GM06990 (cell line): ENCODE data around the gene RNASE9.

Source experiments
- DNase-seq: peaks from one replicate; pipeline ENCODE4 v3.0.0-alpha.2; 2011; ENCODE audit not compliant: insufficient read length; ENCODE audit errors: extremely low read depth
- H3K27me3 ChIP-seq: replicated peaks from 2 replicates; pipeline ENCODE4 v1.6.0; 2011; ENCODE audit warnings: low read length; ENCODE audit not compliant: control insufficient read depth, insufficient read depth
- H3K36me3 ChIP-seq: 2 replicates; pipeline ENCODE4 v1.5.1; 2011; ENCODE audit warnings: low read length; ENCODE audit not compliant: control insufficient read depth, insufficient read depth
- H3K4me3 ChIP-seq: replicated peaks from 2 replicates; pipeline ENCODE4 v1.5.1; 2011; ENCODE audit warnings: low read depth, mild to moderate bottlenecking, control low read depth, low read length
- TF ChIP-seq, protein P1 (sequence below): IDR thresholded peaks from 2 replicates; pipeline ENCODE4 v1.5.1; 2011; ENCODE audit warnings: low read length, control low read depth, mild to moderate bottlenecking, inconsistent platforms; ENCODE audit not compliant: insufficient read depth, poor library complexity, severe bottlenecking

RNASE9 gene

DNA sequence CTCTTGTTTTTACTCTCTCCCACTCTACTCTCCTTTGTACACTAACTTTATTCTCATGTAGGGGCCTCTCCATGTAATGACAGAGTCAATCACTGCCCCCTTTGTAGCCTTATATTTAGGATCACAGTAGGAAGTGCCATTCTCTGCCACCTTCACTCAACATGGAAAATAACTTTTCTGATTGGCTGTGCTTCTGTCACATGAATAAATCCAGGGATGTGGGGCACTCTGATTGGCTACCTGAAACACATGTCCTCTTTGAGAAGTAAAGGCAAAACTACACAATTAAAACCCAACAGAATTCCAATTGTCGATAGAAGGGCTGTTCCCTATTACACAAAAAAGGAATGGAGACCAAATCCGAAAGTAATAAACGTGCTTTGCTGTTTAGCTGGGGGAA lies at the start of gene RNASE9:
TSS of gene RNASE9 (minus strand) at position 87 of the 400 bp plus-strand sequence.
- H3K4me3 ChIP-seq: no peak within 1 kb of the TSS
- no peak for DNase-seq
- TF ChIP-seq, protein P1, sequence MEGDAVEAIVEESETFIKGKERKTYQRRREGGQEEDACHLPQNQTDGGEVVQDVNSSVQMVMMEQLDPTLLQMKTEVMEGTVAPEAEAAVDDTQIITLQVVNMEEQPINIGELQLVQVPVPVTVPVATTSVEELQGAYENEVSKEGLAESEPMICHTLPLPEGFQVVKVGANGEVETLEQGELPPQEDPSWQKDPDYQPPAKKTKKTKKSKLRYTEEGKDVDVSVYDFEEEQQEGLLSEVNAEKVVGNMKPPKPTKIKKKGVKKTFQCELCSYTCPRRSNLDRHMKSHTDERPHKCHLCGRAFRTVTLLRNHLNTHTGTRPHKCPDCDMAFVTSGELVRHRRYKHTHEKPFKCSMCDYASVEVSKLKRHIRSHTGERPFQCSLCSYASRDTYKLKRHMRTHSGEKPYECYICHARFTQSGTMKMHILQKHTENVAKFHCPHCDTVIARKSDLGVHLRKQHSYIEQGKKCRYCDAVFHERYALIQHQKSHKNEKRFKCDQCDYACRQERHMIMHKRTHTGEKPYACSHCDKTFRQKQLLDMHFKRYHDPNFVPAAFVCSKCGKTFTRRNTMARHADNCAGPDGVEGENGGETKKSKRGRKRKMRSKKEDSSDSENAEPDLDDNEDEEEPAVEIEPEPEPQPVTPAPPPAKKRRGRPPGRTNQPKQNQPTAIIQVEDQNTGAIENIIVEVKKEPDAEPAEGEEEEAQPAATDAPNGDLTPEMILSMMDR: no peak
- no peaks in the 10 kb centered on the region for H3K36me3 ChIP-seq
- no peaks in the 10 kb centered on the region; the same call in 1 of the 2 replicates for H3K27me3 ChIP-seq

DNA sequence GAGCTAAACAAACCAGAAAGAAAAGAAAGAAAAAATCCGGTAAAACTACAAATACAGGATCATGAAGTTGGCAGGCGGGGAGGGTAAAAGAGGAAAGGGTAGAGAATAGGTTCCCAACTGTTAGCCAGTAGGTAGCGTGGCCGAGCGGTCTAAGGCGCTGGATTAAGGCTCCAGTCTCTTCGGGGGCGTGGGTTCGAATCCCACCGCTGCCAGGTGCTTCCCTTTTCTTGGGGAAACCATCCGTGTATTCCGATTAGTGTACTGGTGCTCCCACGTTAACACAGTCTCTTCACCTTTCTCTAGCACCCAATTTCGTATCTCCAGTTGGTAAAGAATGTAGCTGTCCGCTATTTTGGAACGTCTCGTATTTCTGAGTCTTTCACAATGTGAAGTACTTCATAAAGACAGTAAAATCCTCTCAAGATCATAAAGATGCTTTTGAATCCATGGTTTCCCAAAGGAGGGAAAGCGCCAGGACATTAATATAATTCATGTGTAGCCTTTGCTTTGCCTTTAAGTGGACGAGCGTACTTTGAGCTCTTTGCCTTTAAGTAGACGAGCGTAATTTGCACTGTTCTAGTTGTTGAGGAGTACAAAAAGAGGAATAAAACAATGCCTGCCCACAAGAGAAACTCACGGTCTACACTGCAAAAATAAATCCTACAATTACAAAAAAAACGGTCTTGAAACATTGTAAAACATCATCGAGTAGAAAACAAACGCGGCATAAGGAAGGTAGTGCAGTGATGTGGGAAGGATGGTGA lies 49.3 kb upstream of the RNASE9 start:
- TF ChIP-seq, protein P1: no peak
- no peaks in the 10 kb centered on the region for H3K27me3 ChIP-seq
- peak overlapping the region; percentile 77 for H3K4me3 ChIP-seq
- peak; percentile 75 for DNase-seq
- H3K36me3 ChIP-seq: no peaks in the 10 kb centered on the region

DNA sequence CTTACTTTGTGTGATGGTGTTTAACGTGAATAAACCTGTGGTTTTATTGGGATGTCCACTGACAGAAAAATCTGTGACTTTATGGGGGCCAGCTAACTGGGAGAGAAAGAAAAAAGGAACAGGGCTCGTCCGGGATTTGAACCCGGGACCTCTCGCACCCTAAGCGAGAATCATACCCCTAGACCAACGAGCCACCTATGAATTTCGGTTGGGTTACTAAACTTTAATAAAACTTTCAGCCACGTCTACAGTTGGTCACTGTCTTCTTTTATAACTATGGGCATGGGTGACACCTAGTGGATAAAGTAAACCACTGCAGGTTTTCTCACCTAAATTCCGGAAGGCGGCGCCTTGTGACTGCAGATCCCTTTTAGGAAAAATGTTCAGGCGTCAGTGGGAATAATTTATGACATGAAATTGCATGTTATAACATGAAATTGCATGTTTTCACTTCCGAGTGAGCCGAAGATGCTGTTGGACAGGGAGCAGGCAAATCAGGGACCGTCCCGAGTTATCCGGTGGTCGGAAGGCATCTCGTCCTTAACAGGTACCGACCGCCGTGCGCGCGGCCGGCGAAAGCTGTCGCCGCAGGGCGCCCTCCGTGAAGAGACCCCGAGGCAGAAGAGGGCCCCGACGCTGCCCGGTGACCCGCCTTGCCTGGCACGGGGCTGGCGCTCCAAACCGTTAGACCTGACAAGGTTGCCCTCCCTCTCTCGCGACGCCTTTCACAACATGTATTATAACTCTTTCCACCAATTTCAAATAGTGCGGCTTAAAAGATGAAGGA lies 48.6 kb upstream of the RNASE9 start:
- DNase-seq: peak; percentile 80
- TF ChIP-seq, protein P1: peak; percentile 92
- Histone ChIP-seq H3K27me3 (no peaks in the 10 kb centered on the region), H3K36me3 (no peaks in the 10 kb centered on the region), H3K4me3 (peak overlapping the region; percentile 77)

DNA sequence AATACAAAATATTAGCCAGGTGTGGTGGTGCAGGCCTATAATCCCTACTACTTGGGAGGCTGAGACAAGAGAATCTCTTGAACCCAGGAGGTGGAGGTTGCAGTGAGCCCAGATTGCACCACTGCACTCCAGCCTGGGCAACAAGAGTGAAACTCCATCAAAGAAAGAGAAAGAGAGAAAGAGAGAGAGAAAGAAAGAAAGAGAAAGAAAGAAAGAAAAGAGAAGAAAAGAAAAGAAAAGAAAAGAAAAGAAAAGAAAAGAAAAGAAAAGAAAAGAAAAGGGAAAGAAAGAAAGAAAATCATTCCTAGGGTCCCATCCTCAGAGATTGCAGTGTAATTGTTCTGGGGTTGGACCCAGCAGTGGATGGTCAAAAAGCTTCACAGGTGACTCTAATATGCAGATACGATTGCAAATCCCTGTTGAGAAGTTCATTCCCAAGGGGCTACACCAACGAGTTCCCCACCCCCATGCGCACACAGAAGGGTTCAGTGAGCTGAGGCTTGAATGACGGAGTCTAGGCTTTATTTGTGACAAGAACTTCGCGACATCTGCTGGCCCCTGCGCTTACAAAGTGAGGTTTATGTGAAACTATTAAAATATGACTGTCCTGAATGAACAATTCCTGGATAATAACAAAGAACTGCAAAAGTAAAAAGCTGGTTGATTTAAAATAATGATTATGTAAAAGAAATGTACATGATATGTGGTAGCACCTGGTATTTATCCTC lies 47.7 kb upstream of the RNASE9 start:
- Histone ChIP-seq H3K4me3 (no peak overlapping the region), H3K27me3 (no peaks in the 10 kb centered on the region), H3K36me3 (no peaks in the 10 kb centered on the region)
- TF ChIP-seq, protein P1: no peak
- no peak for DNase-seq

DNA sequence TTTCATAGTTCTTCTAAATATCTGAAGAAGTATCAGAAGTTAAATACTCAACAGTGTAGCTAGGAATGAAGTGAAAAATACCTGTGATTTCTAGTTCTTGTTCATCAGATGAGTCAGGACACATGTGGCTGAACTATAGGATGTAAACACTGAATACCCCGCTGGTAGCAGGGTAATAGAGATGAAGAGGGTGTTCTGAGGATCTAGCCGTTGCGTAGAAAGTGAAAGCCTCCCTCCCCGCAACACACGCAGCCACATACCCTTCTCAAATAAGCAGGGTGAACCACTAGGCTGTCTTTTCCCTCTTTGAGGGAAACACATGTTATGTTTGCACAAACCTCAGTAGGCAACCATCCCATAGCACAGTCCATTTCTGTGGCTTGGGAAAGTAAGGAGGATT lies 46.8 kb upstream of the RNASE9 start:
- TF ChIP-seq, protein P1: no peak
- H3K27me3 ChIP-seq: no peaks in the 10 kb centered on the region
- no peaks in the 10 kb centered on the region for H3K36me3 ChIP-seq
- no peak overlapping the region for H3K4me3 ChIP-seq
- DNase-seq: no peak
